HFFc6 (cell line): ENCODE data around the gene H6PD. TPM values are rescaled to one million over a fixed set of nuclear protein-coding genes. Genes with fewer than 3 reads are reported as not detected.

ENCODE experiments used
- DNase-seq: peaks from one replicate; pipeline ENCODE4 v3.0.0-alpha.2; 2018
- H3K27ac Mint-ChIP-seq: 2 replicates; pipeline ENCODE4 v1.8.0; 2020; ENCODE audit warnings: mild to moderate bottlenecking, mixed read lengths
- H3K27me3 Mint-ChIP-seq: 2 replicates; pipeline ENCODE4 v1.8.0; 2021; ENCODE audit warnings: mild to moderate bottlenecking, moderate library complexity, mixed read lengths; ENCODE audit not compliant: insufficient read depth
- H3K36me3 Mint-ChIP-seq: 2 replicates; pipeline ENCODE4 v1.8.0; 2021; ENCODE audit warnings: low read depth, mixed read lengths
- H3K4me1 Mint-ChIP-seq: 2 replicates; pipeline ENCODE4 v1.8.0; 2020; ENCODE audit warnings: low read depth, mixed read lengths
- H3K4me3 Mint-ChIP-seq: 2 replicates; pipeline ENCODE4 v1.8.0; 2020; ENCODE audit warnings: mild to moderate bottlenecking, moderate library complexity, mixed read lengths
- H3K9me3 Mint-ChIP-seq: 2 replicates; pipeline ENCODE4 v1.8.0; 2020; ENCODE audit warnings: mild to moderate bottlenecking, mixed read lengths
- total RNA-seq, 6 experiments: library from RNA; stranded (reverse); fragmentation: NEBNext Ultra II Directional; extraction: Animal tissue kit (Norgen Biotek cat#: 25700); gene quantifications; 2 replicates in 1 of 6; 3 replicates in 5 of 6; pipeline ENCODE4 v1.2.3, GENCODE V29; 2021
- TF ChIP-seq, protein P1 (sequence below): fragments of 200-600 bp; sonication (generic); IDR thresholded peaks from 2 replicates; pipeline ENCODE4 v1.5.0; 2021; ENCODE audit warnings: antibody characterized with exemption, mild to moderate bottlenecking

H6PD gene
- total RNA-seq, 6 experiments from 2014 or later = 14.6 to 19.6 (median 16.1) TPM

DNA sequence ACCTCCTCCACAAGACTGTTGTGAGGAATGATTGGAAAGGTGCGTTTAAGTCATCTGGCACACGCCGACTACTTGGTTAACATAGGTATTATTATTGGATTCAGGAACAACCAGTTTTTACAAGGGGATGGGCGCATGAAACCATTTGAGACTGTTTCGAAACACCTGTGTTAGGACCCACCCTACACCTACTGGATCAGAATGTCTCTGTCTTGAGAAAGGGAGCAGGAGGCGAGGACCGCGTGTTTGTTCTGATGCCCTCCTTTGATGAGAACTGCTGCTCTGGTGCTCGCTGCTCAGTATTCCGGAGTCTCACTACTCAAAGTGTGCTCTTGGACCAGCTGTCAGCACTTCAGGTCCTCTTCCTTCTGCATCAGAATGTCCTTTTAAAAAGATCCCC lies 7.3 kb downstream of the H6PD start:
- Mint-ChIP-seq H3K36me3 (0 out of 2 replicates have a peak, but pooled peaks cover 6% of the 10 kb centered on the region), H3K9me3 (no peaks in the 10 kb centered on the region), H3K4me1 (peaks cover 31% of the 10 kb centered on the region), H3K4me3 (no peak overlapping the region), H3K27ac (no peak overlapping the region), H3K27me3 (peaks cover 2% of the 10 kb centered on the region; the same call in 1 of the 2 replicates)
- TF ChIP-seq, protein P1, sequence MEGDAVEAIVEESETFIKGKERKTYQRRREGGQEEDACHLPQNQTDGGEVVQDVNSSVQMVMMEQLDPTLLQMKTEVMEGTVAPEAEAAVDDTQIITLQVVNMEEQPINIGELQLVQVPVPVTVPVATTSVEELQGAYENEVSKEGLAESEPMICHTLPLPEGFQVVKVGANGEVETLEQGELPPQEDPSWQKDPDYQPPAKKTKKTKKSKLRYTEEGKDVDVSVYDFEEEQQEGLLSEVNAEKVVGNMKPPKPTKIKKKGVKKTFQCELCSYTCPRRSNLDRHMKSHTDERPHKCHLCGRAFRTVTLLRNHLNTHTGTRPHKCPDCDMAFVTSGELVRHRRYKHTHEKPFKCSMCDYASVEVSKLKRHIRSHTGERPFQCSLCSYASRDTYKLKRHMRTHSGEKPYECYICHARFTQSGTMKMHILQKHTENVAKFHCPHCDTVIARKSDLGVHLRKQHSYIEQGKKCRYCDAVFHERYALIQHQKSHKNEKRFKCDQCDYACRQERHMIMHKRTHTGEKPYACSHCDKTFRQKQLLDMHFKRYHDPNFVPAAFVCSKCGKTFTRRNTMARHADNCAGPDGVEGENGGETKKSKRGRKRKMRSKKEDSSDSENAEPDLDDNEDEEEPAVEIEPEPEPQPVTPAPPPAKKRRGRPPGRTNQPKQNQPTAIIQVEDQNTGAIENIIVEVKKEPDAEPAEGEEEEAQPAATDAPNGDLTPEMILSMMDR = no peak
- no peak for DNase-seq

DNA sequence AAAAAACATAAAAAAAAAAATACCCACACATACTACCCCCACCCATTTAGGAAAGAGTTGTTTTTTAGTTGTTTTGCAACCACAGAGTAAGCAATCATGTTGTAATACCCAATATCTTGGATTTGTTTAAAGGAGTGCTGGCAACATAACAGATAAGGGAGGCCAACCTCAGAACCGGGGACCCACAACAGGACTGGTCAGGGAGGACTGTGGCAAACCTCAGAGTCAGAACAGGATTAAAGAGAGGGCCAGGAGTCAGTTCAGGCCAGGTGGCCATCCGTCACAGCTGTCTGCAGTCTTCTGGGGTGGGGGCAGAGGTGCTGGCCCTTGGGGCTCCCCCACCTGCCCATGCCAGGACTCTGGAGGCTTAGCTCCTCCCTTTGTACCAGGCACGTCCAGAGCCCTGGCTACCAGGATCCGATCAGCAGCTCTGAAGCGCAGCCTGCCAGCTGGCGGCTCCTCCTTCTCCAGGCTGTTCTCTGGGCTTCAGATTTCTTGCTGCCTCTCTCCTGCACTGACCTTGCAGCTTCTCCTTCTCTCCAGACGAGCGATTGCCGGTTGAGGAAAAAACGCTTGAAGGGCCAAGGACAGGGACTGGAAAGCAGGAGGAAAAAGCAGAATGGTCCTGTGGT lies 7.9 kb downstream of the H6PD start:
- Mint-ChIP-seq H3K4me1 (peaks cover 31% of the 10 kb centered on the region), H3K27me3 (peaks cover 2% of the 10 kb centered on the region), H3K9me3 (no peaks in the 10 kb centered on the region), H3K27ac (no peak overlapping the region), H3K4me3 (no peak overlapping the region), H3K36me3 (0 out of 2 replicates have a peak, but pooled peaks cover 6% of the 10 kb centered on the region)
- TF ChIP-seq, protein P1 = no peak
- no peak for DNase-seq

DNA sequence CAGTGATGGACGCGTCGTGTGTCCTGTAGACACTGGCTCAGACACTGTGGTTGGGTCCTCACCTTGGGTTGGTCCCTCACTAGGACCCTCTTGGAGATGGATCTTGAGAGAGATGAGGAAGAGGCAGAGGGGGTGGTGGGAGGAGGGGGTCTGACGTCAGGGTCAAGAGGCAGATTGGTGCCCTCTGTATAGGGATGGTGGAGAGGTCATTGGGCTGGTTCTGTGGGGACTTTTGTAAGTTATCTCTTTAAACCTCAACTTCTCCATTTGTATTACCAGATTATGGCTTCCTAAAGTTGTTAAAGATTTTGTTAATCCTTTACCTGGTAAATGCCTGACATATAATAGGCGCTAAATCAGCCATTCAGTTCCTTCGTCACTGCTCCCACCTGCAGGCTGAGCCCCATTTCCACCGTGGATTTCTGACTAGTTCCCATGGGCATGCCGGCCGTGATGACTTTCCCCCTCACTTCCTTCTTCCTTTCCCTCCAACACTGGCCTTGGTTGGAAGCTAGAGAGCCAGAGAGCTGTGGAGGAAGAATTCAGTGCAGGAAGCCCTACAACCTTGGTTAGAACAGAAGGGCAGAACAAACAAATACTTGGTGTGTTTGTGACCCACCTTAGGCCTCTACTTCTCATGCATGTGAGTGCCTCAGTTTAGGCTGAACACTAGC lies 8.6 kb downstream of the H6PD start:
- no peak overlapping the region for H3K4me3 Mint-ChIP-seq
- H3K4me1 Mint-ChIP-seq = peaks cover 26% of the 10 kb centered on the region
- TF ChIP-seq, protein P1 = no peak
- DNase-seq = no peak
- 0 out of 2 replicates have a peak, but pooled peaks cover 4% of the 10 kb centered on the region for H3K36me3 Mint-ChIP-seq
- no peaks in the 10 kb centered on the region for H3K9me3 Mint-ChIP-seq
- H3K27me3 Mint-ChIP-seq = peaks cover 2% of the 10 kb centered on the region
- no peak overlapping the region for H3K27ac Mint-ChIP-seq

DNA sequence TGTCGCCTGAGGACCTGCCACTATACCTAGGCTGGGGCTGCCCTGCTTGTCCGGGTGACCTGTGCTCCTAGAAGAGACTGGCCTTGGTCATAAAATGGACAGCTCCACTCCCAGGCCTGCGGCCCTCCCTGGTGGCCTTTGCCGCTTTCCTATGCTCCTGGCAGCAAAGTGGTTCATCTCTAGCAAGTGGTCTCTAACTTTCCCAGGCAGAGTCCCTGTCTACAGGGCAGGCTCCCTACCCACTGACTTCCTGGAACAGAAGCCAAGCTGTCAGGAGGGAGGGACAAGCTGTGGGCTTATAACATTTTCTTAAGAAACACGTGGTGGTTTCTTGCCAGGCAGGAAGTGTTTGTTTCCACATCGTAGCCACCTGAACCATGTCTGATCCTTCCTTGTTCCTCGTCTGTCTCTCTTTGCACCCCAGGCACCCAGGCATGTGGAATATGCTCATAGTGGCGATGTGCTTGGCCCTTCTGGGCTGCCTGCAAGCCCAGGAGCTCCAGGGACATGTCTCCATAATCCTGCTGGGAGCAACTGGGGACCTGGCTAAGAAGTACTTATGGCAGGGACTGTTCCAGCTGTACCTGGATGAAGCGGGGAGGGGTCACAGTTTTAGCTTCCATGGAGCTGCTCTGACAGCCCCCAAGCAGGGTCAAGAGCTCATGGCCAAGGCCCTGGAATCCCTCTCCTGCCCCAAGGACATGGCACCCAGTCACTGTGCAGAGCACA lies 10.1 kb downstream of the H6PD start:
- Mint-ChIP-seq H3K4me1 (peaks cover 12% of the 10 kb centered on the region), H3K27ac (no peak overlapping the region), H3K9me3 (no peaks in the 10 kb centered on the region), H3K27me3 (peaks cover 2% of the 10 kb centered on the region), H3K36me3 (no peaks in the 10 kb centered on the region), H3K4me3 (no peak overlapping the region)
- no peak for DNase-seq
- TF ChIP-seq, protein P1 = no peak

DNA sequence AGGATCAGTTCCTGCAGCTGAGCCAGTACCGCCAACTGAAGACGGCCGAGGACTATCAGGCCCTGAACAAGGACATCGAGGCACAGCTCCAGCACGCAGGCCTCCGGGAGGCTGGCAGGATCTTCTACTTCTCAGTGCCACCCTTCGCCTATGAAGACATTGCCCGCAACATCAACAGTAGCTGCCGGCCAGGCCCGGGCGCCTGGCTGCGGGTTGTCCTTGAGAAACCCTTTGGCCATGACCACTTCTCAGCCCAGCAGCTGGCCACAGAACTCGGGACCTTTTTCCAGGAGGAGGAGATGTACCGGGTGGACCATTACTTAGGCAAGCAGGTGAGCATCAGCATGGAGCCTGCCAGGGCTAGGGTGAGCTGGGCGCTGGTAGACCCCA lies 10.7 kb downstream of the H6PD start:
- DNase-seq = no peak
- peaks cover 7% of the 10 kb centered on the region; the same call in 1 of the 2 replicates for H3K4me1 Mint-ChIP-seq
- no peaks in the 10 kb centered on the region for H3K9me3 Mint-ChIP-seq
- H3K27ac Mint-ChIP-seq = no peak overlapping the region
- no peak overlapping the region for H3K4me3 Mint-ChIP-seq
- TF ChIP-seq, protein P1 = no peak
- H3K36me3 Mint-ChIP-seq = no peaks in the 10 kb centered on the region
- peaks cover 2% of the 10 kb centered on the region for H3K27me3 Mint-ChIP-seq
